Gastrocnemius medialis (tissue), 4 donors: ENCODE results near the gene MARCHF11. TPM values are rescaled to one million over a fixed set of nuclear protein-coding genes. Genes with fewer than 3 reads are reported as not detected.

ENCODE experiments used
- ATAC-seq, 2 donors: fragments of 150-250 bp; one replicate each; pipeline ENCODE4 v1.9.1; 2016
- DNase-seq, 2 donors: peaks; one replicate each; pipeline ENCODE4 v3.0.0-alpha.2; 2019
- H3K27ac ChIP-seq, 4 donors: fragments of 200-600 bp; sonication (generic); 1 replicate in 1 of 4; 2 replicates in 3 of 4; pipeline ENCODE4 v1.5.1; 2016 to 2018; ENCODE audit warnings: mild to moderate bottlenecking in 2 of 4, moderate library complexity in 1 of 4
- H3K27me3 ChIP-seq, 3 donors: fragments of 200-600 bp; sonication (generic) in 2 of 3; 1 replicate in 1 of 3; 2 replicates in 2 of 3; pipeline versions ENCODE4 v1.5.1 to v1.6.0; 2016 to 2019; ENCODE audit warnings: mild to moderate bottlenecking in 1 of 3, moderate library complexity in 1 of 3
- H3K36me3 ChIP-seq, 2 donors: fragments of 200-600 bp; sonication (generic) in 1 of 2; one replicate each; pipeline ENCODE4 v1.5.1; 2017 to 2018
- H3K4me1 ChIP-seq, 2 donors: fragments of 200-600 bp; sonication (generic) in 1 of 2; one replicate each; pipeline ENCODE4 v1.5.1; 2016 to 2017; ENCODE audit warnings: mild to moderate bottlenecking in 2 of 2
- H3K4me3 ChIP-seq, 4 donors: fragments of 200-600 bp; sonication (generic) in 3 of 4; 1 replicate in 1 of 4; 2 replicates in 3 of 4; pipeline ENCODE4 v1.5.1; 2016 to 2019; ENCODE audit warnings: mild to moderate bottlenecking in 2 of 4
- H3K9me3 ChIP-seq, 3 donors: fragments of 200-600 bp; sonication (generic) in 2 of 3; 1 replicate in 1 of 3; 2 replicates in 2 of 3; pipeline ENCODE4 v1.5.1; 2016 to 2019
- POLR2A ChIP-seq, 2 donors: fragments of 450-650 bp; IDR thresholded peaks; one replicate each; pipeline ENCODE4 v1.6.1; 2017; ENCODE audit warnings: antibody characterized with exemption in 2 of 2, mild to moderate bottlenecking in 2 of 2, moderate library complexity in 2 of 2
- in situ Hi-C, 4 donors: fragments of 200-750 bp; cut with MboI; loops; one replicate each; pipeline versions ENCODE4 v1.15.0 to v1.8.0; 2017; ENCODE audit warnings: low sequenced_read_pairs in 4 of 4
- intact Hi-C: fragments of 100-400 bp; cut with DNase I; formaldehyde crosslinking; loops from one replicate; pipeline ENCODE4 v1.15.1; 2023; ENCODE audit warnings: low total_unique reads
- total RNA-seq, 4 donors: library from RNA; depleted of rRNA; stranded (reverse); fragments of >200 nt; gene quantifications; one replicate each; pipeline versions ENCODE4 v1.1.0 to v1.2.3, GENCODE V29; 2016
- TF ChIP-seq, protein P1 (sequence below), 5 experiments: fragments of 450-650 bp in 3 of 5; fragments of 200-600 bp in 2 of 5; sonication (generic) in 2 of 5; IDR thresholded peaks in 4 of 5; conservative IDR thresholded peaks in 1 of 5; 1 replicate in 4 of 5; 2 replicates in 1 of 5; pipeline ENCODE4 v1.5.1; 2016 to 2019; ENCODE audit warnings: antibody characterized with exemption in 5 of 5, mild to moderate bottlenecking in 3 of 5, moderate library complexity in 3 of 5

Gene MARCHF11
- total RNA-seq, 4 donors from 2014 or later: not detected

DNA sequence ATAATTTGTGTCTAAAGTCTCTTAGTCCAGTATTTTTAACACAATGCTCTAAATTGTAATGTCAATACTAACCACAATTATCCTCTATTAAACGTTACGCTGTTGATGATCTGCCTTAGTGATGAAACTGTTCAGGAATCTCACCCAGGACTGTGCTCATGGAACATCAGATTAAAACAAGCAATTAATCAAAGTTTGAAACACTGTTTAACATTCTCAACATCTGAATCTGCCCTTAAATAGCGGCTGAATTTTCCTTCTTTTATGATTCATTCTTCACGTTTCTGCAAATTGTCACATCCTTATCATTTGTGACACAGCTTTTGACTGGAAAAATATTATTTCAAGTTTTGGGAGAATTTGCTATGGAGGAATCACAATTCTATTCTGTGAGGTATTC is 113.8 kb downstream of the MARCHF11 start:
- TF ChIP-seq, protein P1, sequence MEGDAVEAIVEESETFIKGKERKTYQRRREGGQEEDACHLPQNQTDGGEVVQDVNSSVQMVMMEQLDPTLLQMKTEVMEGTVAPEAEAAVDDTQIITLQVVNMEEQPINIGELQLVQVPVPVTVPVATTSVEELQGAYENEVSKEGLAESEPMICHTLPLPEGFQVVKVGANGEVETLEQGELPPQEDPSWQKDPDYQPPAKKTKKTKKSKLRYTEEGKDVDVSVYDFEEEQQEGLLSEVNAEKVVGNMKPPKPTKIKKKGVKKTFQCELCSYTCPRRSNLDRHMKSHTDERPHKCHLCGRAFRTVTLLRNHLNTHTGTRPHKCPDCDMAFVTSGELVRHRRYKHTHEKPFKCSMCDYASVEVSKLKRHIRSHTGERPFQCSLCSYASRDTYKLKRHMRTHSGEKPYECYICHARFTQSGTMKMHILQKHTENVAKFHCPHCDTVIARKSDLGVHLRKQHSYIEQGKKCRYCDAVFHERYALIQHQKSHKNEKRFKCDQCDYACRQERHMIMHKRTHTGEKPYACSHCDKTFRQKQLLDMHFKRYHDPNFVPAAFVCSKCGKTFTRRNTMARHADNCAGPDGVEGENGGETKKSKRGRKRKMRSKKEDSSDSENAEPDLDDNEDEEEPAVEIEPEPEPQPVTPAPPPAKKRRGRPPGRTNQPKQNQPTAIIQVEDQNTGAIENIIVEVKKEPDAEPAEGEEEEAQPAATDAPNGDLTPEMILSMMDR (IDR thresholded peaks at IDR 0.05 in 4 of 5, conservative IDR thresholded peaks at IDR 0.05 in 1 of 5): no peak
- TF ChIP-seq POLR2A (IDR thresholded peaks at IDR 0.05): no peak
- DNase-seq (no peak), ATAC-seq (no peak)
- Histone ChIP-seq H3K27me3 (no peaks in the 10 kb centered on the region), H3K9me3 (no peaks in the 10 kb centered on the region), H3K4me1 (no peaks in the 10 kb centered on the region), H3K36me3 (no peaks in the 10 kb centered on the region), H3K4me3 (no peak overlapping the region), H3K27ac (no peak overlapping the region)
- in situ Hi-C loops: no loop called here
- intact Hi-C loops: no loop called here

DNA sequence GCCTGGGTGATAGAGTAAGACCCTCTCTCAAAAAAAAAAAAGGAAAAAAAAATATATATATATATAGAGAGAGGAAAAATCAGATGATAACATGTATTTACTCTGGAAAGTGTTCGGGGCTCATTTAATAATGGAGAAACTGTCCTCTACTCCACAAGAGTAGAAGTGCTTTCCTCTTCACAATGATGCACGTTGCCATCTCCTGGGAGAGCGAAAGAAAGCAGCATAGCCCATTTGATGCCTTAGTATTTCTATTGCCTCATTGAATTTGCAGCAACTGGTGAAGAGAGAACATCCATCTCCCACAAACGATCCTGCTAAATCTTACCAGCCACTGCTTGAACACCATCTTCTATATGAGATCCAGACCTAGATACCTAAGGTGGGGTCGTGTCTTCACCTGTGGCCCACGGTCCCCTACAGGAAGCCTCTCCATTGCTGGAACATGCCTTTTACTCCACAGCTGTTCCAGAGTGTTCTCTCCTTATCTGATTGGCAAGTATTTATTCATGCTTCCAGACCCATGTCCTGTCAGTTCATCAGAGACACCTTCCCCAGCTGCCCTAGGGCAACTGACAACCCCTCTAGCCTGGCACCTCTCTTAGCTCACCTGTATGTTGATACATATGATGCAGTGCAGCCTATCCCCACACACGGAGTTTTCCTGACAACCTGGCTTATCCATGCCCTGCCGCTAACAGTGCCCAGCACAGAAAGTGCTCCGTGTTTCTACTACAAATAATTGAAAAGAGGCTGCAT is 115.3 kb downstream of the MARCHF11 start:
- DNase-seq (no peak), ATAC-seq (no peak)
- H3K27ac ChIP-seq: no peak overlapping the region
- in situ Hi-C loops (no loop called here), intact Hi-C loops (no loop called here)
- no peaks in the 10 kb centered on the region for H3K9me3 ChIP-seq
- TF ChIP-seq, protein P1 (IDR thresholded peaks at IDR 0.05 in 4 of 5, conservative IDR thresholded peaks at IDR 0.05 in 1 of 5): no peak
- no peak for TF ChIP-seq POLR2A (IDR thresholded peaks at IDR 0.05)
- no peaks in the 10 kb centered on the region for H3K36me3 ChIP-seq
- H3K4me3 ChIP-seq: no peak overlapping the region
- no peaks in the 10 kb centered on the region for H3K4me1 ChIP-seq
- no peaks in the 10 kb centered on the region for H3K27me3 ChIP-seq

DNA sequence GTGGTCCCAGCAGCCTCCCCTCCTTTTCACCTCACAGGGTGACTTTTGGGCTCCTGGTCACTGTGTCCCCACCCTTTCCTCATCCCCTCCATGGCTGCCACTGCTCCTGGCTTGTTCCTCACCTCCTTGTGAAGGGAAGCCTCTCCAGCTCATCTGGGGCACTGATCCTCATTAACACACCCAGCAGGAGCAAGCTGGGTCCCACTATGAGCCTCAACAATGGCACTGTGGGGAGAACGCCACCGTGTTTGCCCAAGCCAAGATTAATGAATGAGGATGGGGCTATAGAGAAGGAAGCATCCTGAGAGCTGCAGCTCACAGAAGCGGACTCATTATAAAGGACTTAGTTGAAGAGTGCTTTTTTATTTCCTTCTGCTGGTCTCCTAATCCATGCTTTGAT is 118.4 kb downstream of the MARCHF11 start:
- no peaks in the 10 kb centered on the region for H3K4me1 ChIP-seq
- ATAC-seq: no peak
- in situ Hi-C loops: no loop called here
- no peak for DNase-seq
- no peak overlapping the region for H3K27ac ChIP-seq
- intact Hi-C loops: no loop called here
- no peaks in the 10 kb centered on the region for H3K36me3 ChIP-seq
- TF ChIP-seq POLR2A (IDR thresholded peaks at IDR 0.05): no peak
- TF ChIP-seq, protein P1 (IDR thresholded peaks at IDR 0.05 in 4 of 5, conservative IDR thresholded peaks at IDR 0.05 in 1 of 5): no peak
- H3K4me3 ChIP-seq: no peak overlapping the region
- H3K27me3 ChIP-seq: no peaks in the 10 kb centered on the region
- H3K9me3 ChIP-seq: no peaks in the 10 kb centered on the region

- intact Hi-C loops (no loop called here), in situ Hi-C loops (no loop called here)
- Histone ChIP-seq H3K27ac (no peak overlapping the region), H3K9me3 (no peaks in the 10 kb centered on the region), H3K36me3 (no peaks in the 10 kb centered on the region), H3K27me3 (no peaks in the 10 kb centered on the region), H3K4me3 (no peak overlapping the region), H3K4me1 (no peaks in the 10 kb centered on the region)
- ATAC-seq (no peak), DNase-seq (no peak)
- TF ChIP-seq, protein P1 (IDR thresholded peaks at IDR 0.05 in 4 of 5, conservative IDR thresholded peaks at IDR 0.05 in 1 of 5): no peak
- no peak for TF ChIP-seq POLR2A (IDR thresholded peaks at IDR 0.05)
Measured at GRCh38 chr5:16057277-16057676, 122.3 kb downstream of the MARCHF11 start.
